ENCODE data around the gene IER3IP1.
"Not testable (repeated sequence)": the region's sequence is repeated elsewhere in the genome, so short reads cannot be mapped to it uniquely, and the experiment has no call there.

Gene IER3IP1

GRCh38 chr18:47158404-47158803, 17.8 kb downstream of the IER3IP1 start:
- DNase-seq (ENCODE audit: low read depth) = not testable (repeated sequence)

- no peak for DNase-seq (ENCODE audit: low read depth)
Observed at GRCh38 chr18:47151439-47151838, 24.7 kb downstream of the IER3IP1 start.

GRCh38 chr18:47150824-47151366, 25.3 kb downstream of the IER3IP1 start:
- no peak for DNase-seq (ENCODE audit: low read depth)

GRCh38 chr18:47150029-47150823, 25.9 kb downstream of the IER3IP1 start, which contains the start of gene HDHD2:
TSS of gene HDHD2 (minus strand) at chr18:47150500. CDS start at chr18:47136439, 14,061 bp downstream.
- peak; percentile 65 for DNase-seq (ENCODE audit: low read depth)

- no peak for DNase-seq (ENCODE audit: low read depth)
Observed at GRCh38 chr18:47149457-47150028, 26.6 kb downstream of the IER3IP1 start.

GRCh38 chr18:47146206-47146605, 30.0 kb downstream of the IER3IP1 start:
- DNase-seq (ENCODE audit: low read depth) = no peak

GRCh38 chr18:47143899-47144485, 32.2 kb downstream of the IER3IP1 start:
- no peak for DNase-seq (ENCODE audit: low read depth)

GRCh38 chr18:47143153-47143552, 33.0 kb downstream of the IER3IP1 start:
- DNase-seq (ENCODE audit: low read depth) = no peak

GRCh38 chr18:47141289-47141688, 34.9 kb downstream of the IER3IP1 start:
- no peak for DNase-seq (ENCODE audit: low read depth)

- no peak for DNase-seq (ENCODE audit: low read depth)
Observed at GRCh38 chr18:47121146-47121545, 55.0 kb downstream of the IER3IP1 start.

- DNase-seq (ENCODE audit: low read depth) = no peak
Observed at GRCh38 chr18:47120428-47120827, 55.7 kb downstream of the IER3IP1 start.

GRCh38 chr18:47118981-47119380, 57.2 kb downstream of the IER3IP1 start:
- DNase-seq (ENCODE audit: low read depth) = no peak

GRCh38 chr18:47115205-47115604, 61.0 kb downstream of the IER3IP1 start:
- no peak for DNase-seq (ENCODE audit: low read depth)

GRCh38 chr18:47113796-47114540, 62.2 kb downstream of the IER3IP1 start:
- no peak for DNase-seq (ENCODE audit: low read depth)

- no peak for DNase-seq (ENCODE audit: low read depth)
Observed at GRCh38 chr18:47110492-47111274, 65.5 kb downstream of the IER3IP1 start.

- DNase-seq (ENCODE audit: low read depth) = no peak
Observed at GRCh38 chr18:47109720-47110119, 66.4 kb downstream of the IER3IP1 start.

GRCh38 chr18:47108998-47109405, 67.2 kb downstream of the IER3IP1 start:
- DNase-seq (ENCODE audit: low read depth) = no peak

- DNase-seq (ENCODE audit: low read depth) = no peak
Observed at GRCh38 chr18:47108373-47108772, 67.8 kb downstream of the IER3IP1 start.

Data from activated gamma-delta T cell treated with anti-CD3 and anti-CD28 coated beads, Interleukin-2, amount 50 U/mL, for 16 hours (primary cell).